Putamen (tissue), 1 donor: ENCODE results near the gene ELFN2.

Experiments
- DNase-seq: peaks from one replicate; pipeline ENCODE4 v3.0.0-alpha.2; 2016; ENCODE audit warnings: low spot score

Gene ELFN2

DNA sequence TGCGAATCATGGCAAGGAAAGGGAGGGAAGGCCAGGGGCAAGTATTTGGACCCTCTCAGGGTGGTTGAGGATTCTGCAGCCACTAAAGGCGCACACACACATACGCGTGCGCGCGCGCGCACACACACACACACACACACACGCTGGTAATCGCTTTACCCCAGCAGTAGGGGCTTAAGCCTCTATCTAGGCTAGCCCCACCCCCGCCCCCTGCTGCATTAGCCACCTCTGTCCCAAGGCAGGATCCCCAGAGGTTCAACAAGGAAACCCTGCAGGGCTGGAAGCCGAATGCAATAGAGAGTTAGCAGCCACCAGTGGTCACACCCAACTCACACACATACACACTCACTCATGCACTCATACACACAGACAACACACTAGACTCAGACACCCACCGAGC lies 28.6 kb upstream of the ELFN2 start:
- DNase-seq: no peak

DNA sequence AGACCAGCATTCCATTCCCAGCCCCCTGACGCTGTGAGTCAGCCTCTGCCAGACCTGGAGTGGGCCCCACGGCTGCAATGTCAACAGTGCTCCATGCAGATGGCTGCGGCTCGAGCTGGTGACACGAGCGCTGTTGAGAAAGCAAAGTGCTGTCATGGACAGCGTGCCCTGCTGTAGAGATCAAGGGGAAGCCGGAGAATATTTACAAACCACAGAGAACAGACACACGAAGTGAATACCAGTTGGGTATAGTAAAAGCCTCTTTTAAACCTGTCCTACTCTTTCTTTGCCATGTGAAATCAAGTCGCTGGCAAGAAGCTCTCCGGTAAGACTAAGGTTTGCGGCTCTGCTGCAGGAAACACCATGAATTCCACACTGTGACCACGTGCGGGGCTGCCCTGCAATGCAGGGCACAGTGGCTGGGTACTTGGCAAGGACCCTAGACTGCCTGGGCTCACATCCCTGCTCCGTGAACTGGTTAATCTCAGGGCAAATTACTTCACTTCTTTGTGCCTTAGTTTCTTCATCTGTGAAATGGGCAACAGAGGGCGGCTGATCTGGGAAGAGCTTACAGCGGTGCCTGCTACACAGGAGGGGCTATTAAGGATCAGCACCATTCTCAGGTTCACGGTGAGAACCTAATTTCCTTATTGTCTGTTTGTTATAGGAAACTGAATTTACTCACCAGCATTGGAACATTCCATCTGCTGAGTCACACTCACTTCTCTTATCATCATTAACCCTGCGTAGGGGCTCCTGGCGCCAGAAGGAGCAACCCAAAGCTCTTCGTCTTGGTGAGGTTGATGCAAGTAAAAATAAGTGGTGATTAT lies 27.8 kb upstream of the ELFN2 start:
- DNase-seq: no peak

DNA sequence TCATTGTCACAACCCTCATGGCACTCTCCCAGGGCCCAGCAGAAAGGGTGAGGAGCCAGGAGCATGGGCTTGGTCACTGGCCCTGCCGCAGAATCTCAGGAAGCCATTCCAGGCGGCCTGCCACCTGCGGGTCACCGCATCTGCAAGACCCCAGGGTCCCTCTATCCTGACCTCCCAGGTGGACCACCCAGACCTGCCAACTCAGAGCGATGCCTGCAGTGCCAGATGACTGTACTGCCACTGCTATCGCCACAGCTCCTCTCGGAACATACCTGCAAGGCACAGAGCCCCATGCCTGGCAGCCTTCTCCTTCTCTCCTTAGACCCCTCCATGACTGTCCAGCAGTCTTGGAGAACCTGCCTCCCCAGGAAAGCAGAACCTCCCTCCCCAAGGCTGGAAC lies 26.4 kb upstream of the ELFN2 start:
- DNase-seq: no peak

DNA sequence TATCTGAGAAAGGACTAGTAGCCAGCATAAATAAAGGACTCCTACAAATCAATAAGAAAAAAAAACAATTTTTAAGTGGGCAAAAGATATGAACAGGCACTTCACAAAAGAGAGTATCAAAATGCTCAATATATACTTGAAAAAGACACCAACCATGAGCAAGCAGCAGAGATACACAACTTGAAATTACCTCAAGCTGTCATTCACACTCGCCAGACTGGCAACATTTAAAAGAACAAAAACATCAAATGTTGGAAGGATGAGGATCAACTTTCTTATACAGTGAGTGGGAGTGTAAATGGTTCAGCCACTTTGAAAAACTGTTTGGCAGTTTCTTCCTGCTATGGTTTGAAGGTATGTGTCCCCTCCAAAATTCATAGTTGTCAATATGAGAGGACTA lies 23.9 kb upstream of the ELFN2 start:
- DNase-seq: no peak

DNA sequence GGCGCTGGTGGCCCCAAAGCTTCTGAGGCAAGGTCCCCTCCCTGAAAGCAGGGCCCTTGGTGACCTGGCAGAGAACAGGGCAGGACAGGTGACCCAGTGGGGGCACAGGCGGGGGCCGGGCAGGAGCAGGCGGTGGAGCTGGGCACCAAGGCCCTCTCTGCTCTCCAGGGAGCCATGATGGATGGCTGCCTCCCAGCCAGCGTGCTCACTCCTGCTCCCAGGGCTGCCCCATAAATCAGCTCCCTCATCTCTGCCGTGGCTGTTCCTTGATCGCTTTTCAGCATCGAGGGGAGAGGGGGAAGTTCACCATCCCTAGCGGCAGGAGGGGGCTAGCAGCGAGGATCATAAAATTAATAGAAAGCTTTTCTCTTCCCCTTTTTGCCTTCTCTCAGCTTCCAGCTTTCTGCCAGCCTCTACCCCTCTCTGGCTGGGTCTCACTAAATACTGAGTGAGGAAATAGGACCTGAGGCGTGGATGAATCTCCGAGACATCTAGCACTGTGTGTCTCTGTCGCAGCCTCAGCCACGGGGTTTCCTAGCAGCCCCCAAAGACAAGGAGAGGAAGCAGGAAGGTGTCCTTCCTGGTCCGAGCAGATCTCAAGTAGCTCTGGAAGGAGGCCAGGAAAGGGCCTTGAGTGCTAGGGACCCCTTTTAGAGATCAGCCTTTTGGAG lies 22.2 kb upstream of the ELFN2 start:
- no peak for DNase-seq

DNA sequence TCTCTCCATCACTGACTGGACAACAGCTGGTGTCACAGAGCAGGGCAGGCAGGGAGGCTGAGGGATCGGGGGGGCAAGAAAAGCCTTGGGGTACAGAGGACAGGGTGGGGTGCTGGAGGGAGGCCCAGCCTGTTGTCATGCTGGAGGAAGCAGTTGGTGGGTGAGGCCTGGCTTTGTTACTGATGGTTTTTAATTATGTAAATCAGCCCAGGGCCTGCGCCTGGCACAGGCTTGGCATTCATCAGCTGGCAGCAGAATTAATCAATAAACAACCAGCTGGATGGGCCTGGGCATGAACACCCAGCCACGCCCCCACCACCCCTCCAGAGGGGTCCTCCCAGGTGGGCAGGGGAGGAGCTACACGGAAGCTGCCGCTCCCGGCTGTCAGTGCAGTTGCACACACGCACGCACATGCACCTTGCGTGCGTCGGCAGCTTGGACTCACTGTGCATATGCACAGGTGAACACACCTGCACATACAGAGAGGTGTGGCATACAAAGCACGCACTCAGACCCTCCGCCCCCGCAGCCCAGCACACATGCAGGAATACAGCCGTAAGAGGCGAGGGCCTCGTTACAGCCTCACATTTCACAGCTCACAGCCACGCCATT lies 21.3 kb upstream of the ELFN2 start:
- DNase-seq: no peak

DNA sequence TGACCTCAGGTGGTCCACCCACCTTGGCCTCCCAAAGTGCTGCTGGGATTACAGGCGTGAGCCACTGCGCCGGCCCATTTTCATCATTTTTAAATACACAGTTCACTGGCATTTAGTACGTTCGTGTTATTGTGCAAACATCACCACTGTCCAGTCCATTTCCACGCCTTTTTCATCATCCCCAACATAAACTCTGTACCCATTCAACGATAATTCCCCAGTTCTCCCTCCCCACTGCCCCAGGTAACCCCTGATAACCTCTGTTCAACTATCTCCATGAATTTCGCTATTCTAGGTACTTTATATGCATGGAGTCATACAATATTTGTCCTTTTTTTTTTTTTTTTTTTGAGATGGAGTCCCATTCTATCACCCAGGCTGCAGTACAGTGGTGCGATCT lies 18.2 kb upstream of the ELFN2 start:
- DNase-seq: no peak

DNA sequence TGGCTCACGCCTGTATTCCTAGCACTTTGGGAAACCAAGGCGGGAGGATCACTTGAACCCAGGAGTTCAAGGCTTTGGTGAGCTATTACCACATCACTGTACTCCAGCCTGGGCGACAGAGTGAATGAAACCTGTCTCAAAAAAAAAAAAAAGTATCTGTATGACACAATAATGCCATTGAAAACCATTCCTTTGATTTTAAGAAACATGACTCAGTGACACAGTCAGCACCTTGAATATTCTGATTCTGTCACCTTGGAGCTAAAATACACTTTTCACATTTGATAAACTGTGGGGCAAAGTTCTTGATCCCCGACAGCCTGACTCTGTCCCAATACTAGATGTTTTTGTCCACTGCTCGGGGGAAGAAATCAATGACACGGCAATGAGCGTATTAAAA lies 16.7 kb upstream of the ELFN2 start:
- DNase-seq: no peak

DNA sequence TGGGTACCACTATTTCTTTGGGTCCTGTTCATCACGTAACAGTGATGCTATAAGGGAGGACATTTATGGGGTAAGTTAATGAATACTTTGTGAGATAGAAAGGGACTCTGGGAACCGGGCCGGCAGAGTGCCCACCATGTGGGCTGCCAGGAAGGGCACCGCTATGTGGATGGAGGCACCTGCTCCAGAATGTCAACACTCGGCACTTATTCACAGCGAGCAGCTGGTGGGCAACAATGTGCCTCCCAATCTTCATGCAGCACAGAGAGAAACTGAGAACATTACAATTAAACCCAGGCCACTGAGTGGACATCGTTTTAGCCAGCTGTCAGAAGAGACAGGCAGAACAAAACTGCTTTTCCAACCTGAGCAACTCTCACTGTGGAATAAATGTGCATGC lies 15.8 kb upstream of the ELFN2 start:
- DNase-seq: no peak

DNA sequence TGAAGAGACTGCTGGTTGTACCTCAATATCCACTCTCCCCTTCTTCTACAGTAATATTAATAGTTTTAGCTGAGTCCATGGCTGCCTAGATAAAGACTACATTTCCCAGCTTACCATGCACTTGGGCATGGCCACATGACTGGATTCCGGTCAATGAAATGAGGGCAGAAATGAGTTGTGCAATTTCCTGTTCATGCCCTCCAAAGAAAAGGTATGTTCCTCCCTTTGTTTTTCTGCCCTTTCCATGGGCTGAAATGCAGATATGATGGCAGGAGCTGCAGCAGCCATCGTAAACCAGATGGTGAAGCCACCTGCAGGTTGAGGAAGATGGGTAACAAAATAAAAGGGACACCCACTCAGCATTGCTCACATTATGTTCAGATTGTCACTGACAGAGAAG lies 15.3 kb upstream of the ELFN2 start:
- no peak for DNase-seq

DNA sequence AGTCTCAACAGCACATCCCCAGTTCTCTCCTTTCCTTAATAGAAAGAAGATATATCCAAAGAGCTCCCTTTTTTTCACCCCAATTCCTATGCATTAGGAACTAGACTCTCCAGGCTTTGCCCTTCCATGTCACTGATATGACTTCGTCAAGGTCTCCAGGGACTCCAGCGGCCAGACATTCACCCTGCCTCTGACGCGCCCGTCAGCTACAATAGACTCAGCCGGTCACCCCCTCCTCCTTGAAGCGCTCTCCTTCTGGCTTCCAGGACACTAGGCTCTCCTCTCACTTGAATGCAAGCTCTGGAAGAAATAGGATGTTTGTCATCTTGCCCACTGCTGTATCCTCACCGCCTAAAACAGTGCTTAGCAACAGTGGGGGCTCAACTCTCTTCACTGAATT lies 14.9 kb upstream of the ELFN2 start:
- no peak for DNase-seq

DNA sequence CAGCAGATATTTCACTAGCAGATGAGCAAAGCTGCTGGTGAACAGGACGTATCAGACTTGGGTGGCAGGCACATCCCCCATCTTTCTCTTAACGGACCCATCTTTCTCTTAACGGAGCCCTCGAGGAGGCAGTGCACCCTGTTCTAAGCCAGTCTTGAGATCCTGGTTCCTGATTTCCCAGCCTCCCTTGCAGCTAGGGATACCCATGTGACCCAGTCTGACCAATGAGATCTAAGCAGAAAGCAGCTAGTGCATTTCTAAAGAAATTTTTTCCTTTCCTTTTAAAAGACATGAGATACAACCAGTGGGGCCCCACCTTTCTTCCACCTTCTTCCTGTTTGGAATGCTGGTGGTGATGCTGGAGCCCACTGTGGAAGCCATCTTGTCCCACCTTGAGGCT lies 13.6 kb upstream of the ELFN2 start:
- DNase-seq: no peak

DNA sequence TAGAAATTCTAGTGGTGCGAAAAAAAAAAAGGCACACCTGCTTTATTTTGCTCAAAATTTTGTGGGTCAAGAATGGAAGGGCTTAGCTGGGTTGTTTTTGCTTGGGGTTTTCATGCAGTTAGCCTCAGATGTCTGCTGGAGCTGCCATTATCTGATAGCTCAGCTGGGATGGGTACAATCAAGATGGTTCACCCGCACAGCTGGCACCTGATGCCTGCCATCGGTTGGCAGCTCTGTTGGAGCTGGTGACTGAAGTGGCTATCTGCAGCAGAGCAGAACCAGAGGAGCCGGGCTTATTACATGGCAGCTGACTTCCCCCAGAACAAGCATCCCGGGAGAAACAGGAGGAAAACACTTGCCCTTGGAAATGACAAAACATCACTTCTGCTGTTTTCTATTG lies 12.1 kb upstream of the ELFN2 start:
- DNase-seq: no peak

DNA sequence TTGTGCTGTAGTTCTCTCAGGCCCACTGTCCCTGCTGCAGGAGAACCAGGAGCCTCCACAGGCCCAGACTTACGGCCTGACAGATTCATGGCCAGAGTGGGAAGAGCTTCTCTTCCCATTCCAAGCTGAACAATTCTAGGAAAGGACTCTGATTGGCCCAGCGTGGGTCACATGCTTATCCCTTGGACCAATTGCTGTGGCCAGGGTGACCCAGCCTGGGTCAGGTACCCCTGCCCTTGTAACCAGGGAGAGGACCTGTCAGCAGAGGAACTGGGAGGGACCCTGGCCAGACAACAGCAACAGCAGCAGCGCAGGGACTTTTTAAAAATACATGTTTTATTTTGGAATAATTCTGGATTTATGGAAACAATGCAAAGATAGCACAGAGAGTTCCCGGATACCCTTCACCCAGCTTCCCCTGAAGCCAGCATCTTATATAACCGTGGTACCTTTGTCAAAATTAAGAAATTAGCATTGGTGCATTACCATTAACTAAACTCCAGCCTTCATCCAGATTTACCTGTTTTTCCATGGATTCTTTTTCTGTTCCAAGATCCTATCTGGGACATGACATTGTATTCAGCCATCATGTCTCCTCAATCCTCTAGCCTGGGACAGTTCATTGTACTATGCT lies 8.8 kb upstream of the ELFN2 start:
- no peak for DNase-seq

DNA sequence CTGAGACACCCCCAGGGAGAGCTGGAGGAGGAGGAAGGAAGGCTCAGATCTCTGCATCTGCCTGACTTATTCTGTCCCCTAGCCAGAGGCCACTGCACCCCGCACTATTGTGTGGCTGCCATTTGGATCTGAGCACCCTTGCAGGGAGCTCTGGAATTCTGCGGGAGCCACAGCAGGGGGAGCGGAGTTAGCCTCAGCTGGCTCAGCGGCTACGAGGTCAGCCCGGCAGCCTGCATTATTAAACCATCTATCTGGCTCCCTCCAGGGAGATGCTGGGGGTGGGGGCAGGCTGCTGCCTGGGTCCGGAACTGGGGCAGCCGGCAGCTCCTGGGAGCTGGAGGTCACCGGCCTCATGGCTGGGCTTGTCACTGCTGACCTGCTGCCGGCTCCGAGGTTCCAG lies 6.5 kb upstream of the ELFN2 start:
- DNase-seq: no peak

DNA sequence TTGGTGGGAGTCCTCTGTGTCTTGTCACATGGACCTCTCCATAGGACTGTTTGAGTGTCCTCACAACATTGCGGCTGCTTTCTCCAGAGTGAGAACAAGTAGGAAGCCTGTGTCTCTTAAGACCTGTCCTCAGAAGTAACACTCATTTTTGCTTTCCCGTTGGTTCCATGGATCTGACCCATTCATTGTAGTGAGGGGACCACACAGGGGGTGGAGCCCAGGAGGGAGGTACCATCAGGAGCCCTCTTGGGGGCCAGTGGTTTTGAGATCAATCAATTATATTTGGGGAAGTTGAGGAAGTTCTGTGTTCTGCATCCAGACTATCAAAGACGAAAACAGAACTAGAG lies 5.4 kb upstream of the ELFN2 start:
- no peak for DNase-seq

DNA sequence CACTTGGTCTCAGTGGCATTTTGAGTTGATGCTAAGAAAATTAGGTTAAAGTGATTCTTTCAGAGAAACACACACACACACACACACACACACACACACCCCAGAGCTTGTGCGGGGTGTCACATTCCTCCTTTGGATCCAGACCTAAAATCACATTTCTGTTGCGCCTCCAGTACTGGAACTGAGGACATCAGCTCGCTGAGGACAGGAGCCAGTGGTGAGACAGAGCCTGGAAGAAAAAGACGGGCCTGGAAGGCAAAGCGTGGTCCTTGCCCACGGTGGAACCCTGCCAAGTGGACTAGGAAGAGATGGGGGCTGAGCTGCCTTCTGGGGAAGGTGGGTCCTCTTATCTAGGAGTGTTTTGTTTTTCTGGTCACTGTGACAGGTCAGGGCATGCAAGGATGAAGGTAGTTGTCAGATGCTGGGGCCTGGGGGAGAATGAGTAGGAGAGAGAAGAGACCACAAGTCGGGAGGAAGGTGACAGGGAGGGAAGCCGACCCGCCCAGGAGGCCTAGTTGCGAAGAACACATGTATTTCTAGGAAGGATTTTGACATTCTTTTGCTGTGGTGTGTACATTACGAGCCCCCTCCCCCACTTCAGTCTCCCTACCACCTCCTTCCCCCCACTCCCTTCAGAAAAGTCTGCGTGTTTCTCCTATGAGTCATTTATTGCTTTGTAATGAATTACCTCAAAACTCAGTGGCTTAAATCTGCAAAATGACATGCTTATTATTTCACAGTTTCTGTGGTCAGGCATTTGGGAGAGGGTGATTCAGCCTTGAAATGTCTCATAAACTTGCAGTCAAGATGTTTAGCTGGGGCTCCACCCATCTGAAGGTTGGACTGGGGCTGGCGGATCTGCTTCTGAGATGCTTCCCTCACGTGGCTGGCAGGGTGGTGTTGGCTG lies 4.8 kb upstream of the ELFN2 start:
- DNase-seq: no peak

DNA sequence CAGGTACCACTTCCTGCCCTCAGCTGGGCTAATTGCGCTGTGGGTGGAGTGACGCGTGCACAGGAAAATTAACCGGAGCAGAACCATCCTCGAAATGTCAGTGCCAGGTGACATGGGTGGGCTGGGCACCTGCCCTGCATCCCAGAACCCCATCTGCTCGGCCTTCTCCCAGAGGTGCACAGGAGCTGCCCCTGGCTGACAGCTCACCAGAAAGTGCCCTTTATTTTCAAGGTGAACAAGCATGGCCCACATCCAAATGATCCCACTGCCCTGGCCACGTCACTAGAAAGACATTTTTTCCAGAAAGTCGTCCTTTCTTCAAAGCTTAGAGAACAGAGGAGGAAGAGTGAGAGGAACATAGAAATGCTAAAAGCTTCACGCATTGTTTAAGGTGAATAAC lies 4.1 kb upstream of the ELFN2 start:
- no peak for DNase-seq

DNA sequence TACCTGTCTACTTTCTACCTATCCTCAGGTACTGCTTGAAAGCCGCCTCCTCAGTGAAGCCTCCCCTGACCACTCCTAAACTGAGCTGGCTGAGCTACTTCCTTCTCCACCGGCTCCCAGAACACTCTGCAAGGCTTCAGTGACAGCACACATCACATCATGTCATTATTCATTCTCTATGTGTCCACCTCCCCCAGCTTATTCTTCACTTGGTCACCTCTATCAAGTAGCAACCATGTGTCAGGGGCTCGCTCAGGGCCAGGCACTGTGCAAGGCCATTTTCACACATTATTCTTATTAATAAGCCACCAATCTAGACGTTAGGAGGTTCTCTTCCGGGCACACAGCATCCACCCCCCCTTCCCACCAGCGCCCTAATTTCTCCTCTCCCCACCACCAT lies 3.7 kb upstream of the ELFN2 start:
- DNase-seq: no peak

DNA sequence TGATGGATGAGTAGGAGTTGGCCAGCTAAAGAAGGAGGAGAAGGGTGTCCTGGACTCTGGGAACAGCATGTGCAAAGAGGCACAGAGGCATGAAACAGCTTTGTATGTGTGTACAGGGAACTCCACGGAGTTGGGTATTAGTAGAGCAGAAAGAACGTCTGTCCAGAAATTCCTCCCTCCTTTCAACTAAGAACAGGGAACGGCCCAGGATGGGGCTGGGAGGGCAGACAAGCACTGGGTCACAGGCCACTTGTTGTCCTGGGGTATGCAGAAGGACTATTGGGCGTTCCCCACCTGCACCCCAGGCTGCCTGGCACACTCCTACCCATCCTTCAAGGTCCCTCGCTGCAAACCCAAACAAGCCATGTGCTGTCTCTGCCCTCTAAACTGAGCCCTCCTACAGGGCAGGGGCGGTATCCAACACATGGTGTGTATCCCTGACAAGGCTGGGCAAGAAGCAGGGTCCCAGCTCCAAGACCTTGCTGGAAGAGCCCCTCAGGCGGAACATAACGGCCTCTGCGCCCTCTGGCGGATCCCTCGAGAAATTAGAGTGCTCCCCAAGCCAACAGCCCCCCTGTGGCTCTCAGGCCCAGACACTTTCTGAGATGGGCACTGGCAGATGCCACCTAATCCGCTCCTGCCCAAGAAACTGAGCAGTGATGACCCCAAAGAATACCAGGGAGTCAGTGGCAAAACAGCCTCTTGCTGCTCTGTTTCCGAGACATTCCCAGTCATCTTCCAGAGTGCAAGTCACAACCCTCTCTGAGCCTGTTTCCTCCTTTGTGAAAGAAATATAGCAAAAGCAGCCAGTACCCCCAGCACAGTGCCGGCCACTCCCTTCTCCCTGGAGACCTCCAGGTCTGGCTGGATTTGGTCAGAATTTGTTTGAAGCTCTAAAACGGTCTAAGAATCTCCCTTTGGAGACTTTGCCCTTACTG lies 1.6 kb upstream of the ELFN2 start:
- no peak for DNase-seq
